IMR-90 (cell line): ENCODE data around the gene GOLIM4.

ENCODE experiments used
- CTCF ChIP-seq: conservative IDR thresholded peaks from 2 replicates; pipeline ENCODE4 v1.5.1; 2012; ENCODE audit warnings: mild to moderate bottlenecking, low read depth, low read length, improper control_type of control experiment
- POLR2A ChIP-seq: IDR thresholded peaks from 2 replicates; pipeline ENCODE4 v1.6.1; 2012; ENCODE audit warnings: mild to moderate bottlenecking, low read depth, low read length
- USF2 ChIP-seq: fragments of 150-350 bp; IDR thresholded peaks from 2 replicates; pipeline ENCODE4 v1.6.1; 2017; ENCODE audit warnings: mild to moderate bottlenecking, antibody characterized with exemption, low read length, low read depth

GRCh38 chr3:168083906-168084305, 11.8 kb downstream of the GOLIM4 start:
- TF ChIP-seq POLR2A: no peak
- no peak for TF ChIP-seq USF2
- TF ChIP-seq CTCF: no peak
